Epithelial cell of proximal tubule (primary cell): Measurements from ENCODE around the gene IRS2. TPM values are rescaled to one million over a fixed set of nuclear protein-coding genes. Genes with fewer than 3 reads are reported as not detected.

Experiments
- DNase-seq: peaks from one replicate; pipeline ENCODE4 v3.0.0-alpha.2; 2011; ENCODE audit warnings: low read depth
- H3K4me3 ChIP-seq: 2 replicates; pipeline ENCODE4 v1.5.1; 2011; ENCODE audit warnings: low read depth, mild to moderate bottlenecking, low read length
- CTCF ChIP-seq: conservative IDR thresholded peaks from 2 replicates; pipeline ENCODE4 v1.5.1; 2012; ENCODE audit warnings: low read depth, mild to moderate bottlenecking, low read length
- total RNA-seq: library from RNA; depleted of rRNA; stranded (reverse); fragments of >200 nt; gene quantifications from 2 replicates; pipeline ENCODE4 v1.2.3, GENCODE V29; 2015

Gene IRS2
- total RNA-seq, 1 donor from 2014 or later = 14.0 TPM

GRCh38 chr13:109756778-109757177 is 29.6 kb downstream of the IRS2 start:
- no peak for TF ChIP-seq CTCF
- H3K4me3 ChIP-seq = no peak overlapping the region
- DNase-seq = no peak

GRCh38 chr13:109755997-109756396 is 30.4 kb downstream of the IRS2 start:
- DNase-seq = no peak
- H3K4me3 ChIP-seq = no peak overlapping the region
- no peak for TF ChIP-seq CTCF

- DNase-seq = no peak
- H3K4me3 ChIP-seq = no peak overlapping the region
- no peak for TF ChIP-seq CTCF
Observed at GRCh38 chr13:109755551-109755950, 30.8 kb downstream of the IRS2 start.

- H3K4me3 ChIP-seq = no peak overlapping the region
- TF ChIP-seq CTCF = no peak
- no peak for DNase-seq
Observed at GRCh38 chr13:109751477-109751876, 34.9 kb downstream of the IRS2 start.

- no peak overlapping the region for H3K4me3 ChIP-seq
- DNase-seq = no peak
- no peak for TF ChIP-seq CTCF
Observed at GRCh38 chr13:109750221-109750775, 36.1 kb downstream of the IRS2 start.

GRCh38 chr13:109749365-109749764 is 37.0 kb downstream of the IRS2 start:
- H3K4me3 ChIP-seq = no peak overlapping the region
- no peak for DNase-seq
- no peak for TF ChIP-seq CTCF

- TF ChIP-seq CTCF = no peak
- no peak for DNase-seq
- no peak overlapping the region for H3K4me3 ChIP-seq
Observed at GRCh38 chr13:109748677-109749076, 37.7 kb downstream of the IRS2 start.
